ENCODE measurements around the gene SERPINA5.

DNA sequence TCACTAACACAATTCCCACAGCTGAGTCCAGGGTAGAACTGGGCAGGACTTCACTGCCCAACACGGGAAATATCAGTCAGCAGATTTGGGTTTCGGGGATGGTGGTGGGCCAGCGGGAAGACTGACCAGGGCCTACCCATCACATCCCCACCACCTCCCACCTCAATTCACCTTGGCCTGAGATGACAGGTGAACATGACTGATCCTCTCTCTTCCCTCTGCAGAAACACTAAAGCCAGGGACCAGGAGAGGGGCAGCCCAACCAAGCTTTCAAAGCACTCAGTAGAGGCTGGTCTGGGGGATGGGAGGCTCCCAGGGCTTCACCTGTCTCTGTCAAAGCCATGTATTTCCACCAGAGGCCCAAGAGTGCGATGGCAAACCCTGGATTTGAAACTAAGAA, 2.3 kb downstream of the SERPINA5 start:
- TF ChIP-seq, protein P1, sequence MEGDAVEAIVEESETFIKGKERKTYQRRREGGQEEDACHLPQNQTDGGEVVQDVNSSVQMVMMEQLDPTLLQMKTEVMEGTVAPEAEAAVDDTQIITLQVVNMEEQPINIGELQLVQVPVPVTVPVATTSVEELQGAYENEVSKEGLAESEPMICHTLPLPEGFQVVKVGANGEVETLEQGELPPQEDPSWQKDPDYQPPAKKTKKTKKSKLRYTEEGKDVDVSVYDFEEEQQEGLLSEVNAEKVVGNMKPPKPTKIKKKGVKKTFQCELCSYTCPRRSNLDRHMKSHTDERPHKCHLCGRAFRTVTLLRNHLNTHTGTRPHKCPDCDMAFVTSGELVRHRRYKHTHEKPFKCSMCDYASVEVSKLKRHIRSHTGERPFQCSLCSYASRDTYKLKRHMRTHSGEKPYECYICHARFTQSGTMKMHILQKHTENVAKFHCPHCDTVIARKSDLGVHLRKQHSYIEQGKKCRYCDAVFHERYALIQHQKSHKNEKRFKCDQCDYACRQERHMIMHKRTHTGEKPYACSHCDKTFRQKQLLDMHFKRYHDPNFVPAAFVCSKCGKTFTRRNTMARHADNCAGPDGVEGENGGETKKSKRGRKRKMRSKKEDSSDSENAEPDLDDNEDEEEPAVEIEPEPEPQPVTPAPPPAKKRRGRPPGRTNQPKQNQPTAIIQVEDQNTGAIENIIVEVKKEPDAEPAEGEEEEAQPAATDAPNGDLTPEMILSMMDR (IDR thresholded peaks at IDR 0.05; ENCODE audit: poor library complexity, severe bottlenecking), result no peak
- TF ChIP-seq EZH2 (IDR thresholded peaks at IDR 0.05; ENCODE audit: borderline replicate concordance, insufficient read depth, low read length, poor library complexity, severe bottlenecking) (no peak), POLR2AphosphoS5 (IDR thresholded peaks at IDR 0.05) (no peak)
